Measurements from ENCODE around the gene TFPT. TPM values are rescaled to one million over a fixed set of nuclear protein-coding genes. Genes with fewer than 3 reads are reported as not detected.

TFPT gene
- total and polyA plus RNA-seq, 10 of the 15 experiments (the other 5 are each of a cell fraction or from before 2014, with no cell fraction given) = 1.7 to 40.2 (median 25.6) TPM

DNA sequence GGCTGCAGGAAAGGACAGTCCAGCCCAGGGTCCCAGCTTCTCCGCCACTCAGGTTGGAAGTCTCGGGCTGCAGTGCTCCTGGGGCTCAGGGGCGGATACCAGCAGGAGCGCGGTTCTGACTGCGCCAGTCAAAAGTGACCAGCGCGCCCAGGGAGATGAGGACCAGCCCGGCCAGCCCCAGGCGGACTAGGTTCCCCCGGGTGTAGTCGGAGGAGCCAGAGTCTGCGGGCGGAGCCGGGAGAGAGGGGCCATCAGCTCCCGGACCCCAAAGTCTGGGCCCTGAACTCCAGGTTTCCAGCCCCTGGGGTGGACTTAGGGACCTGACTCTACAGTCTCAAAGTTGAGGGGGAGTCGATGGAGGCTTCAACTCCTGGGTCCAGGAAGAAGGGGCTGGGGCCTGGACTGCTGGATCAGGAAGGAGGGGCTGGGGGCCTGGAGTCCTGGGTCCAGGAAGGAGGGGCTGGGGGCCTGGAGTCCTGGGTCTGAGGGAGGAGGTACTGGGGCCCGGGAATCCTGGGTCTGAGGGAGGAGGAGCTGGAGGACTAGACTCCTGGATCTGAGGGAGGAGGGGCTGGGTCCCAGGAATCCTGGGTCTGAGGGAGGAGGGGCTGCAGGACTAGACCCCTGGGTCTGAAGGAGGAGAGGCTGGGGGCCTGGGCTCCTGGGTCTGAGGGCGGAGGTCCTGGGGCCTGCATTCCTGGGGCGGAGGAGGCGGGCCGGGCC lies 20.2 kb downstream of the TFPT start (continued):
- TF ChIP-seq JUND (IDR thresholded peaks at IDR 0.05; ENCODE audit: low read depth, low read length) (no peak), RBBP5 (conservative IDR thresholded peaks at IDR 0.05) (no peak), IRF4 (IDR thresholded peaks at IDR 0.05; ENCODE audit: low read depth, low read length) (no peak), RUNX3 (IDR thresholded peaks at IDR 0.05; ENCODE audit: low read length) (no peak), FOS (IDR thresholded peaks at IDR 0.05; ENCODE audit: borderline replicate concordance, extremely low read depth, insufficient read length) (no peak), SPI1 (IDR thresholded peaks at IDR 0.05; ENCODE audit: borderline replicate concordance, insufficient read depth, low read depth, low read length) (no peak), NFYA (IDR thresholded peaks at IDR 0.05; ENCODE audit: borderline replicate concordance, low read depth, low read length) (no peak), POLR2AphosphoS5 (IDR thresholded peaks at IDR 0.05; ENCODE audit: low read length) (no peak)
- TF ChIP-seq, protein P1, sequence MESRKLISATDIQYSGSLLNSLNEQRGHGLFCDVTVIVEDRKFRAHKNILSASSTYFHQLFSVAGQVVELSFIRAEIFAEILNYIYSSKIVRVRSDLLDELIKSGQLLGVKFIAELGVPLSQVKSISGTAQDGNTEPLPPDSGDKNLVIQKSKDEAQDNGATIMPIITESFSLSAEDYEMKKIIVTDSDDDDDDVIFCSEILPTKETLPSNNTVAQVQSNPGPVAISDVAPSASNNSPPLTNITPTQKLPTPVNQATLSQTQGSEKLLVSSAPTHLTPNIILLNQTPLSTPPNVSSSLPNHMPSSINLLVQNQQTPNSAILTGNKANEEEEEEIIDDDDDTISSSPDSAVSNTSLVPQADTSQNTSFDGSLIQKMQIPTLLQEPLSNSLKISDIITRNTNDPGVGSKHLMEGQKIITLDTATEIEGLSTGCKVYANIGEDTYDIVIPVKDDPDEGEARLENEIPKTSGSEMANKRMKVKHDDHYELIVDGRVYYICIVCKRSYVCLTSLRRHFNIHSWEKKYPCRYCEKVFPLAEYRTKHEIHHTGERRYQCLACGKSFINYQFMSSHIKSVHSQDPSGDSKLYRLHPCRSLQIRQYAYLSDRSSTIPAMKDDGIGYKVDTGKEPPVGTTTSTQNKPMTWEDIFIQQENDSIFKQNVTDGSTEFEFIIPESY (IDR thresholded peaks at IDR 0.05) = no peak

DNA sequence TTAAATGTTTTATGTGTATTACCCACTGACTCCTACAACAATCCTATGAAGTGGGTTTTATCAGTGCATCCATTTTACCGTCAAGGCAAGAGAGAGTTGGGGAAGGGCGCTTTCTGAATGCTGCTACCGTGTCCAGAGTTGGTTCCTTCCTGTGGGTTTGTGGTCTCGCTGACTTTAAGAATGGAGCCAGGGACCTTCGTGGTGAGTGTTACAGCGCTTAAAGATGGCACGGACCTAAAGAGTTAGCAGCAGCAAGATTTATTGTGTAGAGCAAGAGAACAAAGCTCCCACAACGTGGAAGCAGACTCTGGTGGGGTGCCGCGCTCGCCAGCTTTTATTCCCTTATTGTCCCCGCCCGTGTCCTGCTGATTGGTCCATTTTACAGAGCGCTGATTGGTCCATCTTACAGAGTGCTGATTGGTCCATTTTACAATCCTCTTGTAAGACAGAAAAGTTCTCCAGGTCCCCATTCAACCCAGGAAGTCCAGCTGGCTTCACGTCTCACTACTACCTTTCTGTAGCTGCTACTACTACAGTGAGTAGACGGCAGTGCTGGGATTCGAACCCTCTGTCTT lies 20.9 kb downstream of the TFPT start:
- CTCF ChIA-PET = no interaction called here
- Histone ChIP-seq H3K27ac (ENCODE audit: control insufficient read depth, insufficient read depth) (no peak overlapping the region), H4K20me1 (ENCODE audit: control insufficient read depth, insufficient read depth) (no peaks in the 10 kb centered on the region), H3K9ac (ENCODE audit: control insufficient read depth, insufficient read depth, low read length) (no peak overlapping the region), H3K4me2 (ENCODE audit: control insufficient read depth, insufficient read depth) (no peak overlapping the region), H3K4me3 (no peak overlapping the region), H3K27me3 (replicated peaks in 1 of 2; ENCODE audit: control insufficient read depth in 2 of 2, insufficient read depth in 2 of 2, low read length in 1 of 2) (no peaks in the 10 kb centered on the region; a peak in 2 of 4 replicates), H3K36me3 (ENCODE audit: control insufficient read depth in 2 of 2, insufficient read depth in 2 of 2, low read length in 1 of 2) (no peaks in the 10 kb centered on the region), H2AFZ (ENCODE audit: control insufficient read depth, low read depth, low read length) (no peak overlapping the region), H3K9me3 (replicated peaks; ENCODE audit: control insufficient read depth, insufficient read depth, low read length) (peaks cover 2% of the 10 kb centered on the region; the same call in 2 of the 3 replicates), H3K4me1 (ENCODE audit: control insufficient read depth, insufficient read depth, low read length) (no peaks in the 10 kb centered on the region), H3K79me2 (ENCODE audit: control insufficient read depth, insufficient read depth, low read length) (no peaks in the 10 kb centered on the region)
- RAD21 ChIA-PET (ENCODE audit: unreplicated experiment) = no interaction called here
- BruUV-seq (replicated peaks) = no TSS peak
- WGBS (ENCODE audit: insufficient coverage, insufficient replicate concordance, low lambda C conversion rate, missing lambda C conversion rate) = 38% methylated on average over 17 of the region's 17 CpGs
- TF ChIP-seq POLR2AphosphoS5 (IDR thresholded peaks at IDR 0.05; ENCODE audit: low read length) (no peak), NR2F1 (conservative IDR thresholded peaks at IDR 0.05) (no peak), TARDBP (IDR thresholded peaks at IDR 0.05; ENCODE audit: borderline replicate concordance) (no peak), NFYB (IDR thresholded peaks at IDR 0.05; ENCODE audit: insufficient read depth, low read depth, low read length) (peak; percentile 56)
- TF ChIP-seq, protein P2, sequence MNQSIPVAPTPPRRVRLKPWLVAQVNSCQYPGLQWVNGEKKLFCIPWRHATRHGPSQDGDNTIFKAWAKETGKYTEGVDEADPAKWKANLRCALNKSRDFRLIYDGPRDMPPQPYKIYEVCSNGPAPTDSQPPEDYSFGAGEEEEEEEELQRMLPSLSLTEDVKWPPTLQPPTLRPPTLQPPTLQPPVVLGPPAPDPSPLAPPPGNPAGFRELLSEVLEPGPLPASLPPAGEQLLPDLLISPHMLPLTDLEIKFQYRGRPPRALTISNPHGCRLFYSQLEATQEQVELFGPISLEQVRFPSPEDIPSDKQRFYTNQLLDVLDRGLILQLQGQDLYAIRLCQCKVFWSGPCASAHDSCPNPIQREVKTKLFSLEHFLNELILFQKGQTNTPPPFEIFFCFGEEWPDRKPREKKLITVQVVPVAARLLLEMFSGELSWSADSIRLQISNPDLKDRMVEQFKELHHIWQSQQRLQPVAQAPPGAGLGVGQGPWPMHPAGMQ (IDR thresholded peaks at IDR 0.05; ENCODE audit: borderline replicate concordance) = no peak
- POLR2A ChIA-PET = interaction anchor here (0.6 kb wide), 1 partner anchor 1410 kb away, joined by 3 read pairs; no protein-coding TSS in a partner anchor
- intact Hi-C loops (cut with micrococcal nuclease; ENCODE audit: unreplicated experiment) (no loop called here), in situ Hi-C loops (cut with MboI) (no loop called here)
- no peak for FAIRE-seq
- DNase-seq (ENCODE audit: low read depth, low spot score) = no peak
- SMC1A ChIA-PET (ENCODE audit: uncharacterized antibody, unreplicated experiment) = no interaction called here
- no peak for ATAC-seq

All from GM12878 (cell line).